HG03159 (cell line): Measurements from ENCODE around the gene DDC.
"Not testable (repeated sequence)": the region's sequence is repeated elsewhere in the genome, so short reads cannot be mapped to it uniquely, and the experiment has no call there.

Source experiments
- ATAC-seq: cut with Tn5 transposase; IDR thresholded peaks from one replicate; pipeline ENCODE4 v1.9.1; 2021; ENCODE audit warnings: mild to moderate bottlenecking, moderate library complexity; ENCODE audit not compliant: unreplicated experiment

The DDC gene

GRCh38 chr7:50590535-50590934 lies 25.3 kb upstream of the DDC start:
- no peak for ATAC-seq

DNA sequence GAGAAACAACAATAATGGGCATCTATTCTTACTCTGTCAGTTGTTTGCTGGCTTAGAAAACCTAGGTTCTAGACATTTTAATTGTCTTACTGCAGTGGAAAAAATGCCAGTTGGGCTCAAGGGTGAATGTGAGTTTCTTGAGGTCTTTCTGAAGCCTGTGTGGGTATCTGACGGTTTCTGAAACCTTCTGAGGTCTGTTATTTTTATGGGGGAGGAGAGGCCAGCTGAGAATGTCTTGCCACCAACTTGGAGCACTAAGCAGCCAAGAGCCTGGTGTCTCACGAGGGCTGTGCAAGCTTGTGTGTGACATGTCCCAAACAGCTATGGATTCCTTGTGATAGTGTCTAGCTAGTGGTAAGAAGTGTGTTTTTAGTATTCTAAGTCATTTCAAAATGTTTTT lies 24.2 kb upstream of the DDC start:
- ATAC-seq, result no peak

DNA sequence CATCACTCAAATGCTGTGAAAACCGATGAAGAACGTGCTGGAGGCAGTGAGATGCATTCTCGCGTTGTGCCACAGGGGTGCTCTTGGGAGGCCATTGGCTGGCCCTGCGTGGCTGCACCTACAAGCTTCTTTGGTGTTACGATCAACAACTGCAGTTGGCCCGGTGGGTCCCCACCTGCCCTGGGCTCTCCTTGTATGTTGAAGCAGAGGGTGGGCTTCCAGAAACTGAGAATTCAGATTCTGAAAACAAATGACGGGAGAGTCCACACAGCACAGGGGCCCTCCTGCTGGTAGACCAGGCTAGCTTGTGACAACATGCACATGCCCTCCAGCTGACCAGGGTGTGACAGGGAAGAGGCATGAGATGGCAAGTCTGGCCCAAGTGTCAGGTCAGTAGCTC lies 23.7 kb upstream of the DDC start:
- ATAC-seq, result no peak

- no peak for ATAC-seq
These were observed 22.5 kb upstream of the DDC start for GRCh38 chr7:50587737-50588136.

DNA sequence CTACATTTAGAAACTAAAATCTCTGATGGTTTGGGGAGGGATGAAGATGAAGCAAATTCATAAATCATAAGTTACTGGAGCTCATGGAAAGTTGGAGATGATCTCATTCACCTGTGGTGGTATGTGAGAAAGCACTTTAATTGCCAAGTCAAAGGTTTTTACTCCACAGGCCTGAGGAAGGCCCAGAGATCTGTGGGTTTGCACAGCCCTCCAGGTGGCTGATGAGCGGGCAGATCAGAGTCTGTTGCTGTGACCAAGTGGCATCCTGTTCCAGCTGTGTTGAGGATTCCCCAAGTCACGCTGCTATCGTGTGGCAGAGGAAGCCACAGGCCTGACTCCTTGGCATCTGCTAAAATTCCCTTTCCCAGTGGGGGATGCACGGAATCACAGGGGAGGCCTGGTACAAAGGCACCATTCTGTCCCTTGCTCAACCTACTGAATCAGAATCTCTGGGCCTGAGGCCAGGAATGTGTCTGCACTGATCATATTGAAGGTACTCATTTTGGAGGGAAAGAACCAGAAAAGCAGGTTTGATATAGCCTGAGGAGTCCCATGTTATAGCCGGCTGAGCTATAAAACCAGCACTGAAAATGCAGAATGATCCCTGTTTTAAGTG lies 19.7 kb upstream of the DDC start:
- no peak for ATAC-seq

- ATAC-seq, result no peak
These were observed 19.2 kb upstream of the DDC start for GRCh38 chr7:50584386-50584785.

GRCh38 chr7:50583295-50583694 lies 18.1 kb upstream of the DDC start:
- ATAC-seq, result not testable (repeated sequence)

DNA sequence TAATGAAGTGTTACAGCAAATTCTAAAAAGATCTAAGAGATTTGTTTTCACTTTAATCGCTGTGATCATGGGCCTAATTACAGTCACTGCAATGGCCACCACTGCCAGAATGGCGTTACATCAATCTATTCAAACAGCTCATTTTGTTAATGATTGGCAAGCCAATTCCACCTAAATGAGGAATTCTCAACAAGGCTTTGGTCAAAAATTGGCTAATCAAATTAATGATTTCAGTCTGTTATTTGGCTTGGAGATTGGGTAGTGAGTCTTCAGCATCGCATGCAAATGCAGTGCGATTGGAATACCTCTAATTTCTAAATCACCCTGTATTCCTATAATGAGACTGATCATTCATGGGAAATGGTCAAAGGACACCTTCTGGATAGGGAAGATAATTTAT lies 17.1 kb upstream of the DDC start:
- not testable (repeated sequence) for ATAC-seq

DNA sequence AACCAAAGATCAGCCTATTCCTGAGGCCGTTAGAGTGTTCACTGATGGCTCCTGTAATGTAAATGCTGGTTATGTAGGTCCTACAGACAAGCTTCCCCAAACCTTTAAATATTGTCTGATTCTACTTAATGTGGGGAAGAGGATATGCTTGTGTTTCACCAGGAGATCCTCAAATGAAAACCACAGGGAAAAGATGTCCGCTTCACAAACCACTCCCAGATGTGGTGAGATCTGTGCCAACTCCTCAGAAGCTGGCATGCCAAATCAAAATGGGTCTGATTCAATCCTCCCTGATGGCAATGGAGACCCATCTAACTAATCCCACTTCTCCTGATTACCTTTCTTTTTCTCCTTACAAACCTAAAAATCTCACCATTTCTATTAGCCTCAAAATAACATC lies 15.5 kb upstream of the DDC start:
- ATAC-seq, result not testable (repeated sequence)

GRCh38 chr7:50580057-50580456 lies 14.9 kb upstream of the DDC start:
- ATAC-seq, result no peak

- not testable (repeated sequence) for ATAC-seq
These were observed 12.9 kb upstream of the DDC start for GRCh38 chr7:50578105-50578504.

DNA sequence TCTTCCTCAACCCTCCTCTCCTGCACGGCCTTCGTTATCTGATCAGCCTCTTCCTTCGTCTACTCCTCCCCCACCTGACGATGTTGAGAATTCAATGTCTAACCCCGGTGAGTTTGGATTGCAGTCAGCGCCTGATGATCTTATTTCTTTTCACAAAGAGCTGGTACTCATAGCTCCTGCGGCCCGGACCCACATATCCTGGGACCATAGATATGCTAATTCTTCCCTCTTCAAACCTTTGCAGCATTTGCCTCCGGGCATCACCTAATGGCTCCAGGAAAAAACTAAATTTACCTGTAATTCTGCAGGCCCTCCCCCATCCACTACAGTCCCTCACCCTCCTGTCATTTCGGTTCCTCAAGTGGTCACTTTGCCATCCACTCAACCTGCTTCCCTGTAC lies 12.4 kb upstream of the DDC start:
- no peak for ATAC-seq

DNA sequence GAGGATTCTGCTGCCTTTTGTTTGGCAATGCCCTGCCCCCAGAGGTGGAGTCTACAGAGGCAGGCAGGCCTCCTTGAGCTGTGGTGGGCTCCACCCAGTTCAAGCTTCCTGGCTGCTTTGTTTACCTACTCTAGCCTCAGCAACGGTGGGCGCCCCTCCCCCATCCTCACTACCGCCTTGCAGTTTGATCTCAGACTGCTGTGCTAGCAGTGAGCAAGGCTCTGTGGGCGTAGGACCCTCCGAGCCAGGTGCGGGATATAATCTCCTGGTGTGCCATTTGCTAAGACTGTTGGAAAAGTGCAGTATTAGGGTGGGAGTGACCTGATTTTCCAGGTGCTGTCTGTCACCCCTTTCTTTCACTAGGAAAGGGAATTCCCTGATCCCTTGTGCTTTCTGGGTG lies 11.2 kb upstream of the DDC start:
- ATAC-seq, result not testable (repeated sequence)

DNA sequence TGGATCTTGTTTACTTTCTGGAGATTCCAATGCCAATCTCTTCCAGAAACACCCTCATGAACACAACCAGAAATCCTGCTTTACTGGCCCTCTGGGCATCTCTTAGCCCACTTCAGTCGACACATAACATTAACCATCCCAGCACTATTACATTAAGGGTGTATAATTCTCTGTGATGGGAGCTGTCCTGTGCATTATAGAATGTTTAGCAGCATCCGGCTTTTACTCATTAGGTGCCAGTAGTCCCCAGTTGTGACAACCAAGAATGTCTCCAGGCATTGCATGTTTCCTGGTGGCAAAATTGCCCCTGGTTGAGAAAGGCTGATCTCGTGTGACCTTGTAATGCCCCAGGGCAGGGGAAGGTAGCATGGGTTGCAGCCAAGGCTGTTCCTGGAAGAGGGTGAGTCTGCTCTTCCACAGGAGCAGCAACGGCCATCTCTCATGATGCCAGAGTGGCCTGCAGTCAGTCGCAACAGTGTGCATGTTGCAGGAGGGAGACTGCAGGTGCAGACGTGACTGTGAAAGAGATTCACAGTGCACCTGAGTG lies 2.6 kb upstream of the DDC start:
- no peak for ATAC-seq

- no peak for ATAC-seq
These were observed 772 bp upstream of the DDC start for GRCh38 chr7:50565977-50566376.

DNA sequence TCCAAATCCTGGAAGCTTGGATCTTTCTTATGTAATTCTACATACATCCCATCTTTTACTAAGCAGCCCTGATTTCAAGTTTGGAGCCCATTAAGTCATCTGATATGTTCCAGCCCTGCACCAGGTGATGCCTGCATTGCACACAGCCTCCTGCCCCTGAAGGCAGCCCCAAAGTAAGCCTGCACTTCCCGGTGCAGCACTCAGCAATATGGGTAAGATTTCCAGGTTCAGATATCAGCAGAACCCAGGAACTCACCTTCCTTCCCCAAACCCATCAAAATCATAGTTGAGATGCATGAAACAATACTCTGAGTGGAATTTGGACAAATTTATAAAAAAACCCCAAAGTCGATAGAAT lies 333 bp upstream of the DDC start:
- ATAC-seq, result no peak

DNA sequence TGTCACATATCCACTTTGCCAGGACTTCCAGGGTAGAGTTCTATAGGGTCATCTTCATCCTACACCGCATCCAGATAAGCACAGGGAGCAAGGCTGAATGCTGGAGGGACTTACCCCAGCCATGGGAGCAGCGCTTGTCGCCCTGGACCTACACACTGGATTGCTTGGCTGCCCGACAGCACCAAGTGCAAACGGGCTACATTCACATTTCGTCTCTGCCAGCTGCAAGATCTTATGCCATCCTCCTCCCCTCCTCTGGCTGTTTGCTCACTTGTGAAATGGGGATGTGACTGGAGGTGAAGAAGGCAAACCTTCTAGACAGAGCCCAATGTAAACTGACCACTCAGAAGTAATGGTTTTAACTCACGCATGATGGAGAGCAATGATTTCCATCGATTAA lies 1.0 kb downstream of the DDC start:
- ATAC-seq, result no peak

DNA sequence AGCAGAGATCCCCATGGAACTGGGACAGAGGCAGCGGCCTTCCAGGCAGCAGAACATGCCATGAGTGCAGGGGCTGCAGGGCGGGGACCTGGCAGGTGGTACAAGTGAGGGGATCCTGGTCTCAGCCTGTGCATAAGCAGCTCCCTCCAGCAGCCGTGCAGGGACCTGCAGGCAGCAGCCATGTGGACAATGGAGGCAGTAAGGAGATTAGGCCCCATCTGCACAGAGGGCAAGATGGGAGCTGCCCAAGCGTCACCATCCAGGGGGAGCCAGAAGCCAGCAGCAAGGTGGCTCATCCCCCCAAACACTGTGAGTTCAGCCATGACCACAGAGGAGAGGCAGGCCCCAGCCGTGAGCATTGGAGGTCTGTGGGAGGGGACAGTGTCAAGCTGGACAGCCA lies 3.1 kb downstream of the DDC start:
- ATAC-seq, result no peak

GRCh38 chr7:50560865-50561351 lies 4.3 kb downstream of the DDC start:
- ATAC-seq, result no peak

GRCh38 chr7:50559881-50560280 lies 5.3 kb downstream of the DDC start:
- ATAC-seq, result no peak

GRCh38 chr7:50558294-50559053 lies 6.7 kb downstream of the DDC start:
- no peak for ATAC-seq

- no peak for ATAC-seq
These were observed 8.1 kb downstream of the DDC start for GRCh38 chr7:50557099-50557498.
